ENCODE results near the gene TAAR9.

- no peak for TF ChIP-seq POLR2A (IDR thresholded peaks at IDR 0.05)
- no peak for TF ChIP-seq EP300 (IDR thresholded peaks at IDR 0.05)
- TF ChIP-seq, protein P1, sequence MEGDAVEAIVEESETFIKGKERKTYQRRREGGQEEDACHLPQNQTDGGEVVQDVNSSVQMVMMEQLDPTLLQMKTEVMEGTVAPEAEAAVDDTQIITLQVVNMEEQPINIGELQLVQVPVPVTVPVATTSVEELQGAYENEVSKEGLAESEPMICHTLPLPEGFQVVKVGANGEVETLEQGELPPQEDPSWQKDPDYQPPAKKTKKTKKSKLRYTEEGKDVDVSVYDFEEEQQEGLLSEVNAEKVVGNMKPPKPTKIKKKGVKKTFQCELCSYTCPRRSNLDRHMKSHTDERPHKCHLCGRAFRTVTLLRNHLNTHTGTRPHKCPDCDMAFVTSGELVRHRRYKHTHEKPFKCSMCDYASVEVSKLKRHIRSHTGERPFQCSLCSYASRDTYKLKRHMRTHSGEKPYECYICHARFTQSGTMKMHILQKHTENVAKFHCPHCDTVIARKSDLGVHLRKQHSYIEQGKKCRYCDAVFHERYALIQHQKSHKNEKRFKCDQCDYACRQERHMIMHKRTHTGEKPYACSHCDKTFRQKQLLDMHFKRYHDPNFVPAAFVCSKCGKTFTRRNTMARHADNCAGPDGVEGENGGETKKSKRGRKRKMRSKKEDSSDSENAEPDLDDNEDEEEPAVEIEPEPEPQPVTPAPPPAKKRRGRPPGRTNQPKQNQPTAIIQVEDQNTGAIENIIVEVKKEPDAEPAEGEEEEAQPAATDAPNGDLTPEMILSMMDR (IDR thresholded peaks at IDR 0.05), result peak; percentile 53 to 89 (median 65)
- no peak for TF ChIP-seq POLR2AphosphoS5 (IDR thresholded peaks at IDR 0.05)
Observed at GRCh38 chr6:132530293-132530974, 7.6 kb upstream of the TAAR9 start.

Measured in sigmoid colon (tissue), 4 donors.